ENCODE measurements around the gene BLTP3A.

The BLTP3A gene

DNA sequence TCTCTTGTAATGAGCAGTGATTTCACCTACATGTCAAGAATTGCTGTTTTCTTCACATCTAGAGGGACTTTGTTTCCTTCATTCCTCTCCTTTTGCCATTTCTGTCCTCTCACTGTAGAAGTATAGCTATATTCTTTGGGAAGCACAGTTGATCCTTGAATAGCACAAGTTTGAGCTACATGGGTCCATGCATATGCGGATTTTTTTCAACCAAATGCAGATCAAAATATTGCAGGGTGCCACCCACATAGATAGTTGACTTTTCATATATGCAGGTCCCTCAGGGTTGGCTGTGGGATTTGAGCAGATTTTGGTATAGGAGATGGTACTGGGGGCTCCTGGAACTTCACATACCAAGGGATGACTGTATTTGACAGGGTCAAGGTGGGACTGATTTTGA is 41.1 kb downstream of the BLTP3A start:
- DNase-seq = no peak

DNA sequence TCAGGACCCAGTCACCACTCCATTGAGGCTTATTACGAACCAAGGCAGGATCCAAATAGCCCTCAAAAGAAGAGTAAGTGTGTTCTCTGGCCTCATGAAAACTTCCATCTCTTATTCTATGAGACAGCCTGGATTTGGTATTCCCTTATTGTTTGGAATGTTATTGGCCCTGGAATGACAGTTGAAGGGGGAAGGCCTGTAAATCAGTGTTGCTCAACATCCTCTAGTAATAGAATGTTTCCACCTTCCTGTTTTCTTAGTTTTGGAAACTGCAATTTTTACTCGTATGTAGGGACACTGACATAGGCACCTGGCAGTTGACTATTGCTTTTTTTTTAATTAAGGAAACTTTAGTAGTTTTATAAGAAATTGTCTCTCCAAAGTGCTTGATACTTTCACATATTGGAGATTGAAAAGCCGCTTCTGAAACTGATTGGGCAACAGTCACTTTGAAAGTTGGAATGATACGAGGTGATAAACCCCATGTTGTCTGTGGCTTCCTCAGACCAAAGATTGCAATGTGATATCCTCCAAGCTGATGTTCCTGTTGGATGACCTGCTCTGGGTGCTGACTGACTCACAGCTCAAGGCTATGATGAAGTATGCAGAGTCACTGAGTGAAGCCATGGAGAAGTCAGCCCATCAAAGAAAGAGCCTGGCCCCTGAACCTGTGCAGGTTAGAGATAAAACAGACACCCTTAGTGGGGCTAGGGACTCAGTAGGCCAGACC is 43.1 kb downstream of the BLTP3A start:
- no peak for DNase-seq

DNA sequence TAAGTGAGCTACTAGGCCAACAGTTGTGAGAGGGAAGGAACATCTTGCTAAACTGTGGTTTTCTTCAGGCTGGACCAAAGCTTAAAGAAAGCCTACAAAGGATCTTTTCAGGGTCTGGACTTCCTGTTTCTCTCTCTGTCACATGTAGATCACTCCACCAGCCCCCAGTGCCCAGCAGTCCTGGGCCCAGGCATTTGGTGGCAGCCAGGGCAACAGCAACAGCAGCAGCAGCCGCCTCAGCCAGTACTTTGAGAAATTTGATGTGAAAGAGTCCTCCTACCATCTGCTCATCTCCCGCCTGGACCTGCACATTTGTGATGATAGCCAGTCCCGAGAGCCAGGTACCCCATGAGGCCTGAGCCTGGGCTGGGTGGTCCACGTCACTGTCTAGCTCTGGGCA is 44.1 kb downstream of the BLTP3A start:
- DNase-seq = no peak

DNA sequence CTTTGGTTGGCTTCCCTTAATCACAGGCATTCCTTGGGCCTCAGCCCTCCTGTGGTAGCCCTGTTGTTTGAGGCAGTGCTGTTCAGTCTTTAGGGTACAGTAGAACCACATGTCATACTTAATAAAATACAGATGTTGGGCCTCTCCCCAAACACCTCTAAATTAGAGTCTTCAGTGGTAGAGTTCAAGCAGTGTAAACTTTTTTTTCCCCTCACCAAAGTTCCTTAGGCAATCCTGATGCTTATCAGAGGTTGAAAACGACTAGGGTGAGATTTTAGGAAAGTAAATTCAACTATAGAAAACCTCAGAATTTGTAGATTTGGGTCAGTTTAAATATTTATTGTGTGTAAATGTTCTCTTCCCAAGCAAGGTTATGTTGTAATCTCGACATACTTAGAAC is 44.6 kb downstream of the BLTP3A start:
- no peak for DNase-seq

DNA sequence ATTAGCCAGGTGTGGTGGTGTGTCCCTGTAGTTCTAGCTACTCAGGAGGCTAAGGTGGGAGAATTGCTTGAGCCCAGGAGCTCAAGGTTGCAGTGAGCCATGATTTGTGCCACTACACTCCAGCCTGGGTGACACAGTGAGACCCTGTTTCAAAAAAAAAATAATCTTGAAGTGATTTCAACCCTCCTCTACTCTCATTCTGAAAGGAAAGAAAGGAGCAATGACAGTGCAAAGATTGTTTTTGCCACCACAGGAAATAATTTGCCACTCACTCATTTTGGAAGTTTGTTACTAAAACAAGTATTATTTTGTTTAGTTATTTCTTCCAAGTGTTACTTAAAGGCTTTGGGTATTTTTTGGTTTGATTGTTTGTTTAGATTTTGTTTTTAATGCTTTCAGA is 45.6 kb downstream of the BLTP3A start:
- no peak for DNase-seq

DNA sequence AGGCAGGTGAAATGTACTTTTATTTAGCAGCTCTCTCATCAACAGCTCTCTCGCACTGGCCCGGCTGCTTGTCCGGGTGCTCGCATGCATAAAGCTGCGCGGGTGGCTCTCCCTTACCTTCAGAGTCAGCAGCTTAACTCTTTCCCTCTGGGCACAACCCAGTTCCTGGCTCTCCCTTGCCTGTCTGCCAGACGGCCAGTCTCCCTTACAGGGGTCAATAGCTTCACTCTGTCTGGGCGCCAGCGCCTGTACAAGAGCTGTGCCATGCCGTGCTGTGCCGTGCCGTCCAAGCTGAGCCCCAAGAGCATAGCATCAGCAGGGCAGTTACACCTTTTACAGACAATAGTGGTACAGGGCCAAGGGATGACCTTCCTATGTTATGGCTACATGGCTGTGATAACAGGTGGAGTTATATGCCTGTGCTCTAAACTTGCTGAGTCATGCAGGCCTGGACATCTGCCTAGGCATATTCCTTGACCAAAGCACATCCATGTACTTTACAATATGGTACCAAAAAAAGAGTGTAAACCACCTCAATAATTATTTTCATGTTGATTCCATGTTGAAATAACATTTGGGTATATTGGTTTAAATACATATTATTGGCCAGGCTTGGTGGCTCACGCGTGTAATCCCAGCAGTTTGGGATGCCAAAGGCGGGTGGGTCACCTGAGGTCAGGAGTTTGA is 47.9 kb downstream of the BLTP3A start:
- no peak for DNase-seq
